Measurements from ENCODE around the gene RMDN3. TPM values are rescaled to one million over a fixed set of nuclear protein-coding genes. Genes with fewer than 3 reads are reported as not detected.

Gene RMDN3
- total and polyA plus RNA-seq, 2 of the 13 experiments (the other 11 are each of a cell fraction or from before 2014, with no cell fraction given): 16.8 to 19.5 TPM

GRCh38 chr15:40763801-40764628 is 9.0 kb upstream of the RMDN3 start, which contains the start of gene GCHFR (continued):
- TF ChIP-seq PATZ1 (CRISPR knock-in tag; IDR thresholded peaks at IDR 0.05) (no peak; the same call in 1 of the 2 replicates), EEA1 (CRISPR knock-in tag; IDR thresholded peaks at IDR 0.05; ENCODE audit: borderline replicate concordance) (peak; percentile 97; the same call in 1 of the 2 replicates), MXD3 (CRISPR knock-in tag; IDR thresholded peaks at IDR 0.05) (peak; percentile 98), ZNF530 (CRISPR knock-in tag; IDR thresholded peaks at IDR 0.05; ENCODE audit: low read depth) (peak; percentile 18; the same call in 1 of the 2 replicates), CSRNP1 (CRISPR knock-in tag; IDR thresholded peaks at IDR 0.05) (no peak; the same call in 1 of the 2 replicates), MBD4 (IDR thresholded peaks at IDR 0.05; ENCODE audit: borderline replicate concordance, low read length) (no peak), ZNF547 (CRISPR knock-in tag; IDR thresholded peaks at IDR 0.05) (peak; percentile 95), RORA (CRISPR knock-in tag; IDR thresholded peaks at IDR 0.05) (no peak), PREB (CRISPR knock-in tag; IDR thresholded peaks at IDR 0.05) (no peak), ATAD3A (CRISPR knock-in tag; IDR thresholded peaks at IDR 0.05) (no peak), CERS6 (CRISPR knock-in tag; IDR thresholded peaks at IDR 0.05) (peak; percentile 56), HNRNPK (IDR thresholded peaks at IDR 0.05; ENCODE audit: low read depth, low read length, poor library complexity, severe bottlenecking) (peak; percentile 45), TFE3 (CRISPR knock-in tag; IDR thresholded peaks at IDR 0.05) (peak; percentile 78), ZNF7 (CRISPR knock-in tag; IDR thresholded peaks at IDR 0.05) (no peak), HCFC1 (IDR thresholded peaks at IDR 0.05; ENCODE audit: low read depth, low read length) (no peak; the same call in 1 of the 2 replicates)

Data from HepG2 (cell line).